Right cardiac atrium (tissue), 5 donors: ENCODE measurements around the gene MRPS5. TPM values are rescaled to one million over a fixed set of nuclear protein-coding genes. Genes with fewer than 3 reads are reported as not detected.
A peak's percentile ranks its signal among the peaks of the same experiment; 100 is the strongest.
"Not testable (repeated sequence)": the region's sequence is repeated elsewhere in the genome, so short reads cannot be mapped to it uniquely, and the experiment has no call there.

ENCODE experiments used
- ATAC-seq, 2 donors: fragments of 200-7000 bp; cut with Tn5 transposase; one replicate each; pipeline versions ENCODE4 v1.8.0 to v1.9.1; 2020; ENCODE audit warnings: moderate library complexity in 2 of 2, mild to moderate bottlenecking in 1 of 2
- DNase-seq, 3 donors: peaks; one replicate each; pipeline ENCODE4 v3.0.0-alpha.2; 2020
- H3K27ac ChIP-seq: one replicate; pipeline ENCODE4 v1.5.1; 2013; ENCODE audit warnings: mild to moderate bottlenecking, low read length, control low read depth, moderate library complexity
- H3K27me3 ChIP-seq: one replicate; pipeline ENCODE4 v1.6.1; 2013; ENCODE audit not compliant: control insufficient read depth, insufficient read depth
- H3K4me1 ChIP-seq: one replicate; pipeline ENCODE4 v1.6.1; 2013; ENCODE audit warnings: low read length; ENCODE audit not compliant: control insufficient read depth, insufficient read depth
- H3K4me3 ChIP-seq: one replicate; pipeline ENCODE4 v1.5.1; 2013; ENCODE audit warnings: low read length, control low read depth
- H3K9me3 ChIP-seq: one replicate; pipeline ENCODE4 v1.6.1; 2013; ENCODE audit warnings: low read length; ENCODE audit not compliant: control insufficient read depth
- WGBS: extraction: QIAGEN DNeasy Blood & Tissue Kit; methylation state at CpG from one replicate; pipeline ENCODE4 v1.1.7; 2013; 5-methylcytosine and 5-hydroxymethylcytosine counted together
- intact Hi-C, 4 donors: fragments of 100-400 bp; cut with DNase I; formaldehyde crosslinking; loops; one replicate each; pipeline versions ENCODE4 v1.11.0 to v1.14.0; 2022 to 2023
- polyA plus RNA-seq: library from polyadenylated mRNA; stranded (reverse); fragments of 200-250 nt; gene quantifications from one replicate; pipeline ENCODE4 v1.2.3, GENCODE V29; 2013
- total RNA-seq, 4 donors: library from RNA; stranded (reverse); fragmentation: NEBNext Ultra II Directional; extraction: Animal tissue kit (Norgen Biotek cat#: 25700); gene quantifications; one replicate each; pipeline ENCODE4 v1.2.1, GENCODE V29; 2021
- donor health status: healthy with polysubstance abuse.
- donor health status: DM: no; HTN: yes; CAD: no.
- donor health status: DM: no; HTN: no; CAD: no.
- donor health status: DM: no; HTN: yes; CAD: no; lungs with severe emphysema.
- donor health status: DM: yes; HTN: yes; CAD: no.

The MRPS5 gene
- total and polyA plus RNA-seq, 5 donors: 50.3 to 76.9 (median 58.6) TPM

DNA sequence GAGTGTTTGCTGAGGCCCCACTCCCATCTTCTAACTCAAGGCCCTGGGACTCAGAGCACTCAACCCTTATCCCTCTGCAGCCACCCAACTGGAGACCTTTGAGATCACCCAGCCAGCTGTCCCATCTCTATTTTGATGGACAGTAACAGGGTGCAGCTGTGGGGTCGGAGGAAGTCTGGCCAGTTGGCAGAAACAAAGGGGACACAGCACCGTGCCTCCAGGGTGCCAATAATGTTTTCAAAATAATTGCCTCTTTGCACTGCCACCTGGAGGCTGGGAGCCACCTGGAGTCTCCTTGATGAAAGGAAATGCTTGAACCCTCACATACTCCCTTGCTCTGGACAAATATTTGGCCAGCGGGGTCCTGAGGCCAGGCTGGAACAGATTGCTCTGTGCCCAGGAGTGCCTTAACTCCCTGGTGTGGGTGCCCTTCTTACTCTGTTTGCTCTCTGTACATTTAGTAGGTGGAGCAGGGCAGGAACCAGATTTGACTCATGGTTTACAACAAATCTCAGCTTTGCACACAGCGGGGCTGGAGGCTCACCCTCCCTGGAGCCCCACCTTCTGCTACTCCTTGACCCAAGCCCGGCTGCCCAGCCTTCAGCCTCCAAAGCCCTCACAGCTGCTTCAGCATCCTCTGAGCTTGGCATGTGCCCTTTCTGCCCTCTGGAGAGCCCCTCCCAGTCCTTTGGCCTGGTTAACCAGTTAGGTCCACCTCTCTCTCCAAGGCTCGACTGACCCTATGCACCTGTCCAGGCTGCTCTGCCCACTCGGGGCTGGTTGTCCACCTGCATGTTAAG, 78.9 kb downstream of the MRPS5 start:
- Histone ChIP-seq H3K4me1 (peaks cover 14% of the 10 kb centered on the region), H3K4me3 (no peak overlapping the region), H3K27me3 (no peaks in the 10 kb centered on the region), H3K9me3 (no peaks in the 10 kb centered on the region), H3K27ac (peak overlapping the region; percentile 34)
- intact Hi-C loops: no loop called here
- ATAC-seq: peak in 1 of 2 donors; percentile 3
- peak in 1 of 3 donors; percentile 43 for DNase-seq
- WGBS: 46% methylated on average over 7 of the region's 7 CpGs

- 76% methylated on average over 11 of the region's 11 CpGs for WGBS
- intact Hi-C loops: no loop called here
- DNase-seq: no peak
- peaks cover 14% of the 10 kb centered on the region for H3K4me1 ChIP-seq
- ATAC-seq: no peak
- no peaks in the 10 kb centered on the region for H3K9me3 ChIP-seq
- no peaks in the 10 kb centered on the region for H3K27me3 ChIP-seq
- H3K27ac ChIP-seq: no peak overlapping the region
- H3K4me3 ChIP-seq: no peak overlapping the region
Measured at GRCh38 chr2:95041824-95042442, 79.7 kb downstream of the MRPS5 start.

GRCh38 chr2:95041060-95041823, 80.4 kb downstream of the MRPS5 start:
- 51% methylated on average over 10 of the region's 10 CpGs for WGBS
- ATAC-seq: peak; percentile 32 to 40
- Histone ChIP-seq H3K4me3 (no peak overlapping the region), H3K4me1 (peaks cover 14% of the 10 kb centered on the region), H3K27ac (no peak overlapping the region), H3K27me3 (no peaks in the 10 kb centered on the region), H3K9me3 (no peaks in the 10 kb centered on the region)
- no peak for DNase-seq
- intact Hi-C loops: no loop called here

- Histone ChIP-seq H3K4me3 (no peak overlapping the region), H3K9me3 (no peaks in the 10 kb centered on the region), H3K27me3 (no peaks in the 10 kb centered on the region), H3K4me1 (peaks cover 14% of the 10 kb centered on the region), H3K27ac (no peak overlapping the region)
- no peak for DNase-seq
- no peak for ATAC-seq
- intact Hi-C loops: no loop called here
- WGBS: 60% methylated on average over 6 of the region's 6 CpGs
Measured at GRCh38 chr2:95040426-95040825, 81.2 kb downstream of the MRPS5 start.

GRCh38 chr2:95039978-95040377, 81.6 kb downstream of the MRPS5 start:
- no peak overlapping the region for H3K4me3 ChIP-seq
- no peak overlapping the region for H3K27ac ChIP-seq
- intact Hi-C loops: no loop called here
- DNase-seq (peak in 1 of 3 donors; percentile 0), ATAC-seq (no peak)
- no peaks in the 10 kb centered on the region for H3K9me3 ChIP-seq
- H3K27me3 ChIP-seq: no peaks in the 10 kb centered on the region
- WGBS: 88% methylated on average over 6 of the region's 6 CpGs
- H3K4me1 ChIP-seq: peaks cover 14% of the 10 kb centered on the region

DNA sequence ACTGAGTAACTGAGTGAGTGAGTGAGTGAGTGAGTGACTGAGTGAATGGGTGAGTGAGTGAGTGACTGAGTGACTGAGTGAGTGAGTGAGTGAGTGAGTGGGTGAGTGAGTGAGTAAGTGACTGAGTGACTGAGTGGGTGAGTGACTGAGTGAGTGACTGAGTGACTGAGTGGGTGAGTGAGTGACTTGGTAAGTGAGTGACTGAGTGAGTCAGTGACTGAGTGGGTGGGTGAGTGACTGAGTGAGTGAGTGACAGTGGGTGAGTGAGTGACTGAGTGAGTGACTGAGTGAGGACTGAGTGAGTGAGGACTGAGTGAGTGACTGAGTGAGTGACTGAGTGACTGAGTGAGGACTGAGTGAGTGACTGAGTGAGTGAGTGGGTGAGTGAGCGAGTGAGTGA, 82.2 kb downstream of the MRPS5 start:
- Histone ChIP-seq H3K27ac (no peak overlapping the region), H3K4me1 (peaks cover 14% of the 10 kb centered on the region), H3K9me3 (no peaks in the 10 kb centered on the region), H3K27me3 (no peaks in the 10 kb centered on the region), H3K4me3 (no peak overlapping the region)
- intact Hi-C loops: no loop called here
- ATAC-seq (no peak), DNase-seq (peak in 1 of 3 donors; percentile 1)
- WGBS: 86% methylated on average over 1 of the region's 1 CpG

- H3K27ac ChIP-seq: no peak overlapping the region
- H3K9me3 ChIP-seq: no peaks in the 10 kb centered on the region
- peaks cover 14% of the 10 kb centered on the region for H3K4me1 ChIP-seq
- DNase-seq (no peak), ATAC-seq (no peak)
- intact Hi-C loops: no loop called here
- H3K4me3 ChIP-seq: no peak overlapping the region
- WGBS: 97% methylated on average over 4 of the region's 4 CpGs
- H3K27me3 ChIP-seq: no peaks in the 10 kb centered on the region
Measured at GRCh38 chr2:95038635-95039298, 82.8 kb downstream of the MRPS5 start.

GRCh38 chr2:95037841-95038585, 83.6 kb downstream of the MRPS5 start:
- H3K27me3 ChIP-seq, ATAC-seq, intact Hi-C loops, H3K4me3 ChIP-seq, H3K9me3 ChIP-seq, H3K27ac ChIP-seq, DNase-seq: not testable (repeated sequence)
- peaks cover 12% of the 10 kb centered on the region for H3K4me1 ChIP-seq
- 92% methylated on average over 3 of the region's 3 CpGs for WGBS

DNA sequence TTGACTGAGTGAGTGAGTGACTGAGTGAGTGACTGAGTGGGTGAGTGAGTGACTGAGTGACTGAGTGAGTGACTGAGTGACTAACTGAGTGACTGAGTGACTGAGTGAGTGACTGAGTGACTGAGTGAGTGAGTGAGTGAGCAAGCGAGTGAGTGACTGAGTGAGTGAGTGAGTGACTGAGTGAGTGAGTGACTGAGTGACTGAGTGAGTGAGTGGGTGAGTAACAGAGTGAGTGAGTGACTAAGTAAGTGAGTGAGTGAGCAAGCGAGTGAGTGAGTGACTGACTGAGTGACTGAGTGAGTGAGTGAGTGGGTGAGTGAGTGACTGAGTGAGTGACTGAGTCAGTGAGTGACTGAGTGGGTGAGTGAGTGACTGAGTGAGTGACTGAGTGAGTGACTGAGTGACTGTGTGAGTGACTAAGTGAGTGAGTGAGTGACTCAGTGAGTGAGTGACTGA, 84.2 kb downstream of the MRPS5 start:
- no peak for DNase-seq
- Histone ChIP-seq H3K27me3 (no peaks in the 10 kb centered on the region), H3K27ac (no peak overlapping the region), H3K9me3 (no peaks in the 10 kb centered on the region), H3K4me3 (no peak overlapping the region), H3K4me1 (peaks cover 12% of the 10 kb centered on the region)
- intact Hi-C loops: no loop called here
- ATAC-seq: no peak
- WGBS: 92% methylated on average over 2 of the region's 2 CpGs

DNA sequence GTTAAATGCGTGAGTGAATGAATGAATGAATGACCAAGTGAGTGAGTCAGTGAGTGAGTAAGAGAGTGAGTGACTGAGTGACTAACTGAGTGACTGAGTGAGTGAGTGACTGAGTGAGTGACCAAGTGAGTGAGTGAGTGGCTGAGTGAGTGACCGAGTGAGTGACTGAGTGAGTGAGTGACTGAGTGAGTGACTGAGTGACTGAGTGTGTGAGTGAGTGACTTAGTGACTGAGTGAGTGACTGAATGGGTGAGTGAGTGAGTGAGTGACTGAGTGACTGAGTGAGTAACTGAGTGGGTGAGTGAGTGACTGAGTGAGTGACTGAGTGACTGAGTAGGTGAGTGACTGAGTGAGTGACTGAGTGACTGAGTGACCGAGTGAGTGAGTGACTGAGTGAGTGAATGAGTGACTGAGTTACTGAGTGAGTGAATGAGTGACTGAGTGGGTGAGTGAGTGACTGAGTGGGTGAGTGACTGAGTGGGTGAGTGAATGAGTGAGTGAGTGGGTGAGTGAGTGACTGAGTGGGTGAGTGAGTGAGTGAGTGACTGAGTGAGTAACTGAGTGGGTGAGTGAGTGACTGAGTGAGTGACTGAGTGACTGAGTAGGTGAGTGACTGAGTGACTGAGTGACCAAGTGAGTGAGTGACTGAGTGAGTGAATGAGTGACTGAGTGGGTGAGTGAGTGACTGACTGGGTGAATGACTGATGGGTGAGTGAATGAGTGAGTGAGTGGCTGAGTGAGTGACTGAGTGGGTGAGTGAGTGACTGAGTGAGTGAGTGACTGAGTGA, 84.8 kb downstream of the MRPS5 start:
- Histone ChIP-seq H3K4me3 (no peak overlapping the region), H3K4me1 (peaks cover 12% of the 10 kb centered on the region), H3K27ac (no peak overlapping the region), H3K27me3 (no peaks in the 10 kb centered on the region), H3K9me3 (no peaks in the 10 kb centered on the region)
- no peak for DNase-seq
- intact Hi-C loops: no loop called here
- 92% methylated on average over 3 of the region's 3 CpGs for WGBS
- ATAC-seq: no peak
